HG03064 (cell line): ENCODE measurements around the gene FNBP1L.

ENCODE experiments used
- ATAC-seq: cut with Tn5 transposase; IDR thresholded peaks from one replicate; pipeline ENCODE4 v1.9.1; 2021; ENCODE audit warnings: low read depth; ENCODE audit not compliant: unreplicated experiment

The FNBP1L gene

GRCh38 chr1:93603601-93604000 is 155.7 kb downstream of the FNBP1L start:
- no peak for ATAC-seq
